A549 (cell line): ENCODE results near the gene TET2. TPM values are rescaled to one million over a fixed set of nuclear protein-coding genes. Genes with fewer than 3 reads are reported as not detected.

ENCODE experiments used
- ATAC-seq, 2 experiments: fragments of 200-7000 bp in 1 of 2; fragments of >200 bp in 1 of 2; cut with Nextera tagmentation in 1 of 2; cut with Tn5 transposase in 1 of 2; 3 replicates each; pipeline versions ENCODE4 v1.8.0 to v1.9.1; 2018 to 2020; ENCODE audit warnings: mild to moderate bottlenecking in 1 of 2, moderate library complexity in 1 of 2
- CTCF ChIA-PET: fragments of 300-600 bp; sonication (Branson Sonifier 250); formaldehyde crosslinking; extraction: SDS; loops from one replicate; lab custom pipeline; 2021; ENCODE audit warnings: antibody characterized with exemption, inconsistent platforms; lab: Yijun Ruan, JAX
- POLR2A ChIA-PET: fragments of 350-600 bp; formaldehyde crosslinking; extraction: SDS; loops from one replicate; lab custom pipeline; 2021; ENCODE audit warnings: antibody characterized with exemption, inconsistent platforms; lab: Yijun Ruan, JAX
- DNase-seq, 2 experiments: peaks; one replicate each; pipeline versions ENCODE4 v3.0.0 to v3.0.0-alpha.2; 2011 to 2016; ENCODE audit warnings: low read depth in 1 of 2, low spot score in 1 of 2
- FAIRE-seq: peaks from 2 replicates; lab custom pipeline; 2011; peaks lifted over from hg19 to GRCh38; lab: Jason Lieb, UNC
- H3K27ac ChIP-seq, 2 experiments: fragments of >200 bp; sonication (Bioruptor Twin); formaldehyde crosslinking; 3 replicates each; pipeline ENCODE4 v1.5.1; 2016 to 2017
- H3K4me1 ChIP-seq: fragments of >200 bp; sonication (Bioruptor Twin); formaldehyde crosslinking; 3 replicates; pipeline ENCODE4 v1.6.1; 2016
- H3K4me2 ChIP-seq: fragments of >200 bp; sonication (Bioruptor Twin); formaldehyde crosslinking; 3 replicates; pipeline ENCODE4 v1.6.1; 2016
- H3K4me3 ChIP-seq: fragments of >200 bp; sonication (Bioruptor Twin); formaldehyde crosslinking; 3 replicates; pipeline ENCODE4 v1.5.1; 2016
- H3K9me3 ChIP-seq: fragments of >200 bp; sonication (Bioruptor Twin); formaldehyde crosslinking; 3 replicates; pipeline ENCODE4 v1.6.1; 2016
- BHLHE40 ChIP-seq: IDR thresholded peaks from 2 replicates; pipeline ENCODE4 v1.6.1; 2012; ENCODE audit warnings: low read depth, low read length, inconsistent platforms
- CBX2 ChIP-seq: fragments of 200-600 bp; sonication (generic); IDR thresholded peaks from 2 replicates; pipeline ENCODE4 v1.6.1; 2016; ENCODE audit warnings: low read depth, mild to moderate bottlenecking, borderline replicate concordance
- CHD2 ChIP-seq: fragments of 150-350 bp; IDR thresholded peaks from 2 replicates; pipeline ENCODE4 v1.6.1; 2014; ENCODE audit warnings: low read length; ENCODE audit not compliant: partially characterized antibody
- CHD4 ChIP-seq: fragments of 200-600 bp; sonication (generic); IDR thresholded peaks from 2 replicates; pipeline ENCODE4 v1.6.1; 2016; ENCODE audit warnings: antibody characterized with exemption, mild to moderate bottlenecking, borderline replicate concordance
- EHF ChIP-seq: fragments of 250-450 bp; sonication (Bioruptor Pico); IDR thresholded peaks from 2 replicates; pipeline ENCODE4 v1.5.0; 2020; ENCODE audit warnings: mild to moderate bottlenecking
- EHMT2 ChIP-seq: fragments of 200-600 bp; sonication (generic); IDR thresholded peaks from 2 replicates; pipeline ENCODE4 v1.6.1; 2016; ENCODE audit warnings: antibody characterized with exemption, low read depth, mild to moderate bottlenecking, moderate library complexity
- FOSB ChIP-seq: fragments of 250-450 bp; sonication (Bioruptor Pico); IDR thresholded peaks from 2 replicates; pipeline ENCODE4 v1.5.0; 2020; ENCODE audit warnings: mild to moderate bottlenecking, moderate library complexity
- FOXS1 ChIP-seq: fragments of 250-450 bp; sonication (Bioruptor Pico); IDR thresholded peaks from 2 replicates; pipeline ENCODE4 v1.5.0; 2020; ENCODE audit warnings: mild to moderate bottlenecking, moderate library complexity
- GATA3 ChIP-seq: IDR thresholded peaks from 2 replicates; pipeline ENCODE4 v1.6.1; 2012; ENCODE audit warnings: borderline replicate concordance
- HOXB13 ChIP-seq: fragments of 250-450 bp; sonication (Bioruptor Pico); IDR thresholded peaks from 2 replicates; pipeline ENCODE4 v1.5.0; 2020; ENCODE audit warnings: low read depth, mild to moderate bottlenecking, moderate library complexity
- KDM1A ChIP-seq: fragments of 200-600 bp; sonication (generic); IDR thresholded peaks from 2 replicates; pipeline ENCODE4 v1.6.1; 2016; ENCODE audit warnings: low read depth, mild to moderate bottlenecking
- KDM5A ChIP-seq: fragments of 200-600 bp; sonication (generic); IDR thresholded peaks from 2 replicates; pipeline ENCODE4 v1.6.1; 2016; ENCODE audit warnings: antibody characterized with exemption, mild to moderate bottlenecking
- MAX ChIP-seq: IDR thresholded peaks from 2 replicates; pipeline ENCODE4 v1.6.1; 2012
- MAZ ChIP-seq: fragments of 150-350 bp; IDR thresholded peaks from 2 replicates; pipeline ENCODE4 v1.6.1; 2014; ENCODE audit warnings: antibody characterized with exemption, low read depth, low read length, borderline replicate concordance
- NR3C1 ChIP-seq: fragments of >200 bp; sonication (Bioruptor Twin); formaldehyde crosslinking; IDR thresholded peaks from 3 replicates; pipeline ENCODE4 v1.6.1; 2017
- POLR2A ChIP-seq: IDR thresholded peaks from 2 replicates; pipeline ENCODE4 v1.6.1; 2012; ENCODE audit warnings: mild to moderate bottlenecking, low read length
- RAD21 ChIP-seq, 2 experiments: fragments of >200 bp in 1 of 2; sonication (Bioruptor Twin) in 1 of 2; formaldehyde crosslinking in 1 of 2; IDR thresholded peaks in 1 of 2; conservative IDR thresholded peaks in 1 of 2; 2 replicates in 1 of 2; 3 replicates in 1 of 2; pipeline ENCODE4 v1.6.1; 2012 to 2018; ENCODE audit warnings: inconsistent platforms in 1 of 2
- RCOR1 ChIP-seq: fragments of 150-350 bp; IDR thresholded peaks from 2 replicates; pipeline ENCODE4 v1.6.1; 2014; ENCODE audit warnings: antibody characterized with exemption, low read length, low read depth
- RFX5 ChIP-seq: fragments of 450-650 bp; IDR thresholded peaks from 2 replicates; pipeline ENCODE4 v1.7.1; 2014; ENCODE audit warnings: antibody characterized with exemption, mild to moderate bottlenecking, moderate library complexity
- SMC3 ChIP-seq: fragments of >200 bp; sonication (Bioruptor Twin); formaldehyde crosslinking; IDR thresholded peaks from 3 replicates; pipeline ENCODE4 v1.6.1; 2018; ENCODE audit warnings: inconsistent platforms
- ZC3H11A ChIP-seq: fragments of 450-650 bp; IDR thresholded peaks from 2 replicates; pipeline ENCODE4 v1.6.1; 2014; ENCODE audit warnings: antibody characterized with exemption, mild to moderate bottlenecking
- ZFP36 ChIP-seq: fragments of 450-650 bp; IDR thresholded peaks from 2 replicates; pipeline ENCODE4 v1.6.1; 2014; ENCODE audit warnings: borderline replicate concordance; ENCODE audit not compliant: partially characterized antibody
- ZNF302 ChIP-seq: fragments of 250-450 bp; sonication (Bioruptor Pico); IDR thresholded peaks from 2 replicates; pipeline ENCODE4 v1.9.0; 2021; ENCODE audit warnings: inconsistent platforms, mild to moderate bottlenecking, moderate library complexity
- WGBS: methylation state at CpG from one replicate; pipeline ENCODE4 v1.1.6; 2017; ENCODE audit errors: missing lambda C conversion rate; 5-methylcytosine and 5-hydroxymethylcytosine counted together
- polyA plus RNA-seq, 4 experiments: library from polyadenylated mRNA; depleted of rRNA in 3 of 4; stranded (reverse); fragments of >200 nt; fragmentation: RNase III in 1 of 4; extraction: RNeasy Plus Mini Kit Qiagen cat#74134 plus additional on column Dnase treatment in 1 of 4; gene quantifications; 2 replicates in 3 of 4; 3 replicates in 1 of 4; pipeline ENCODE4 v1.2.3, GENCODE V29; 2011 to 2017

TET2 gene
- polyA plus RNA-seq, 2 of the 4 experiments (the other 2 are of a cell fraction), result 2.2 to 6.6 TPM

GRCh38 chr4:105162123-105162796, 15.6 kb downstream of the TET2 start:
- CTCF ChIA-PET, result interaction anchor here (0.5 kb wide), 1 partner anchor 105 kb away, joined by 5 read pairs; no protein-coding TSS in a partner anchor
- TF ChIP-seq RFX5 (no peak), RCOR1 (no peak), FOSB (no peak), CHD4 (no peak), GATA3 (no peak), KDM1A (no peak), ZNF302 (CRISPR knock-in tag) (no peak), KDM5A (no peak), EHF (CRISPR knock-in tag) (no peak), NR3C1 (no peak), FOXS1 (CRISPR knock-in tag) (no peak)
- TF ChIP-seq, all 56 proteins: peak for 0
- Histone ChIP-seq H3K9me3 (no peaks in the 10 kb centered on the region), H3K27ac (no peak overlapping the region), H3K4me1 (no peaks in the 10 kb centered on the region), H3K4me3 (no peak overlapping the region), H3K4me2 (no peak overlapping the region)
- WGBS, result 80% methylated on average over 1 of the region's 1 CpG
- DNase-seq (no peak), ATAC-seq (no peak), FAIRE-seq (no peak)
- POLR2A ChIA-PET, result no interaction called here

- 91% methylated on average over 1 of the region's 1 CpG for WGBS
- no peak for DNase-seq
Observed at GRCh38 chr4:105164548-105164947, 17.9 kb downstream of the TET2 start.

GRCh38 chr4:105166066-105166465, 19.4 kb downstream of the TET2 start:
- ATAC-seq, result no peak
- POLR2A ChIA-PET, result no interaction called here
- CTCF ChIA-PET, result no interaction called here
- H3K4me2 ChIP-seq, result no peak overlapping the region
- no peak for TF ChIP-seq CHD2
- TF ChIP-seq EHF (CRISPR knock-in tag), result no peak
- no peak overlapping the region for H3K27ac ChIP-seq
- DNase-seq, result no peak
- H3K9me3 ChIP-seq, result no peaks in the 10 kb centered on the region
- no peaks in the 10 kb centered on the region for H3K4me1 ChIP-seq
- H3K4me3 ChIP-seq, result no peak overlapping the region
- FAIRE-seq, result no peak

More at GRCh38 chr4:105164548-105164947, 17.9 kb downstream of the TET2 start:
- no peak for TF ChIP-seq CBX2
- no peak for TF ChIP-seq HOXB13 (CRISPR knock-in tag)
- no peak for TF ChIP-seq MAZ
- TF ChIP-seq FOXS1 (CRISPR knock-in tag), result no peak
- no peak for TF ChIP-seq NR3C1
- TF ChIP-seq GATA3, result no peak
- no peak for TF ChIP-seq RAD21 (conservative IDR thresholded peaks at IDR 0.05 in 1 of 2, IDR thresholded peaks at IDR 0.05 in 1 of 2)
- TF ChIP-seq SMC3, result no peak
- TF ChIP-seq MAX, result no peak
- no peak for TF ChIP-seq BHLHE40
- TF ChIP-seq EHMT2, result no peak
- no peak for TF ChIP-seq ZC3H11A
- TF ChIP-seq CHD2, result no peak
- no peak overlapping the region for H3K4me3 ChIP-seq
- FAIRE-seq, result no peak
- no peak for ATAC-seq
- H3K27ac ChIP-seq, result no peak overlapping the region
- ChIA-PET CTCF (no interaction called here), POLR2A (no interaction called here)
- no peaks in the 10 kb centered on the region for H3K9me3 ChIP-seq
- no peaks in the 10 kb centered on the region for H3K4me1 ChIP-seq
- H3K4me2 ChIP-seq, result no peak overlapping the region

GRCh38 chr4:105170711-105171110, 24.0 kb downstream of the TET2 start:
- POLR2A ChIA-PET, result no interaction called here
- no peak overlapping the region for H3K4me2 ChIP-seq
- H3K27ac ChIP-seq, result no peak overlapping the region
- WGBS, result 92% methylated on average over 4 of the region's 4 CpGs
- no peaks in the 10 kb centered on the region for H3K4me1 ChIP-seq
- H3K4me3 ChIP-seq, result no peak overlapping the region
- no peak for ATAC-seq
- FAIRE-seq, result no peak
- CTCF ChIA-PET, result no interaction called here
- TF ChIP-seq POLR2A, result no peak
- TF ChIP-seq MAX, result no peak
- no peak for TF ChIP-seq ZFP36
- 0 out of 3 replicates have a peak, but pooled peaks cover 2% of the 10 kb centered on the region for H3K9me3 ChIP-seq
- DNase-seq, result no peak
